Measurements from ENCODE around the gene NKD1.
A peak's percentile ranks its signal among the peaks of the same experiment; 100 is the strongest.

The NKD1 gene

DNA sequence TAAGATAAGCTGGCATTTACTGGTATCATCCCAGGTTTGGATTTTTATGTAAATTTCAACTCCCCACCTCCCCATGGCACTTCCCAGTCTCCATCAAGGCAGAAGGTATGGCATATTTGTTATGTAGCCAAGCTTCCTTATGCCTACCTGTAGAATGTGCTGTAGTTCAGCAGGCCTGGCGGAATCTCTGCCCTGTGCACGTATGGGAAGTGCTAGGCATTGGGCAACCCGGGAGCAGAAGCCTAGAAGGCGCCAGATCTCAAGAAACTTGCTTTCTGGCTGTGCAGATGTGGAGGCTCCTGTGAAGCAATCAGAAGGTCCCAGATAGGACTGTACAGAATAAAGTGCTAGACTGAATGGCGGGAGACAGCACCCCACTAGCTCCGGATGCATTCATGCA lies 68.2 kb downstream of the NKD1 start:
- no peak for DNase-seq

GRCh38 chr16:50616883-50617645 lies 68.9 kb downstream of the NKD1 start:
- no peak for DNase-seq

- DNase-seq: no peak
Measured at GRCh38 chr16:50617646-50618184, 69.5 kb downstream of the NKD1 start.

- no peak for DNase-seq
Measured at GRCh38 chr16:50618238-50618918, 70.2 kb downstream of the NKD1 start.

GRCh38 chr16:50619702-50620491 lies 71.7 kb downstream of the NKD1 start:
- no peak for DNase-seq

DNA sequence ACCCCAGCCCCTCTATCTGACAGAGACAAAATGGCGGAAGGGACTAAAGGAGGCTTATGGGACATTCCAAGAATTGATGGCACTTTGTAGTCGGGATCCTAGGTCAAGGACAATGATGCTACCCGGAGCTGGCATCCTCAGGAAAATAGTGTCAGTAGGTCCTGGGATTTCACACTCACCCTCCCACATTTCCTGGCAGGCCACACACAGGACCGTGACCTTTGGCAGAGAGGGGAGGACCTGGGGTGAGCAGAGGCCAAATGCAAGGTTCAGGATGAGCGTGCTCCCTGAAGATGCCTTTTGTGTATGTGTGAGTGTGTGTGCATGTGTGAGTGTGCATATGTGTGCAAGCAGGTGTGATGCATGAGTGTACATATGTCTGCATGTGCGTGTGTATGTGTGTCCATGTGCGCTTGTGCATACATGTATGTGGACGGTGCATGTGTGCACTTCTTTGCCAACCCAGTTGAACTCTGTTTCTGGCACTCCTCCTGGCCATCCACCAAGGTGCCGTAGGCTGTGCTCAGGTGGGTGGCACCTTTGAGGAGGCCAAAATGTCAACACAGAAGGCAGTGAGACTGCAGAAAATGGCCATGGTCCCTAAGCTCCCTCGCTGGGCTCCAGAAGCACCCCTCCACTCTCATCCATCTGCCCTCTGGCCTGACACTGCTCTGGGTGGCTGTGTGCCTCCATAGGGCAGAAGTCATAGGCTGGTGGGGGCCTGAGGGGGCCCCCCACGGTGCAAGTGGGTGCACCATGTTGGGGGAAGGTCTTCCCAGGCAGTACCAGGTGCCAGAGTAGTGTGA lies 72.7 kb downstream of the NKD1 start:
- no peak for DNase-seq

DNA sequence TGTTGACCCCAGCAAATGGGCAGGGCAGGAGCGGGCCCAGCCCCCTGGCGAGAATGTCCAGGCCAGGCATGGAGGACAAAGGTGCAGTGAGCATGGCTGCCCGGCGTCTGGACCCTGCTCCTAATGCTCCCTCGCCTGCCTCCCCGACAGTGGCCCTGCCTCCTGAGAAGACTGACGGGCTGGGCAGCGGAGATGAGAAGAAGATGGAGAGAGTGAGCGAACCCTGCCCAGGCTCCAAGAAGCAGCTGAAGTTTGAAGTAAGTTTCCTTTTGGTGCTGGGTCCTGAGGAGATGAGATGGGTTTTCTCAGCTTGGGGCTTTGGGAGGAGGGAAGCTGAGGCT lies 73.2 kb downstream of the NKD1 start:
- DNase-seq: no peak

- no peak for DNase-seq
Measured at GRCh38 chr16:50622029-50622428, 73.8 kb downstream of the NKD1 start.

- no peak for DNase-seq
Measured at GRCh38 chr16:50622643-50623369, 74.6 kb downstream of the NKD1 start.

DNA sequence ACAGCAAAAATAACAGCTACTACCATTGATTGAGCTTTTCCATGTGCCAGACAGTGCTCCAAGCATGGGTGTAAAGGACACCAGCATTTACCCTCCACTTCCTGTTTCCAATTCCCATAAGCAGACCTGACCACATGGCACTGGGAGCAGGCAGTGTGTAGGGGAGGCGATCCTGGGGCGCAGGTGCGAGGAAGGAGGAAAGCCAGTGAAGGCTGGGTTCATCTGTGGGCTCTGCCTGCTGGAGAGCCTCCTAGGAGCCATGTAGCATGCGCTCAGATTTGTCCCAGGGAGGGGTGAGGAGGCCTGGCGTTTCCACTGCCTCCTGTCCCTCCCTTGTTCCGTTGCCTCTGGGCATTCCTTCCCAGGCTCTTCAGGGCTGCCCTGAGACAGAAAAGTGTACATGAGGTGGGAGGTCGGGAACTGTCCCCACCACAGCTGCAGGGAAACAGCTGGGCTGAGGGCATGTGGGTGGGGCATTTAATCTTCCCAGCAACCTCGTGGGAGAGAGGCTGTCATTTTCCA lies 76.3 kb downstream of the NKD1 start:
- no peak for DNase-seq

GRCh38 chr16:50625374-50625773 lies 77.2 kb downstream of the NKD1 start:
- no peak for DNase-seq

DNA sequence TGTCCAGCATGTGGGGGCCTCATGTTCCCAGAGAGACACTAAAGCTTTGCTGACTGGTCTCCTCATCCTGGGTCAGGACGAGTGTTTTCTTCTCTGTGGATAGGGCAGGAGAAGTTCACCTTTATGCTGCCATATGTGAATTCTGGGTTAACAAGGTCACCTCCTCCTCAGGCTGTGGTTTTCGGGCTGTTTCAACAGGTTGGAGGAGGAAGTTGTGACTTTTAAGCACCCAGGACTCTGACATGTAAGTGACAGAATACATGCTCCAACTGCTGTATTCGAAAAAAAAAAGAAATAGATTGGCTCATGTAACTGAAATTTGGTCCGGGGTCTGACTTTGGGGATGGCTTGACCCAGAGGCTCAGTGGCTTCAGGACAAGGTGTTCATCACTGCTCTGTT lies 78.7 kb downstream of the NKD1 start:
- no peak for DNase-seq

- DNase-seq: peak; percentile 42 to 44
Measured at GRCh38 chr16:50627419-50627818, 79.2 kb downstream of the NKD1 start.

DNA sequence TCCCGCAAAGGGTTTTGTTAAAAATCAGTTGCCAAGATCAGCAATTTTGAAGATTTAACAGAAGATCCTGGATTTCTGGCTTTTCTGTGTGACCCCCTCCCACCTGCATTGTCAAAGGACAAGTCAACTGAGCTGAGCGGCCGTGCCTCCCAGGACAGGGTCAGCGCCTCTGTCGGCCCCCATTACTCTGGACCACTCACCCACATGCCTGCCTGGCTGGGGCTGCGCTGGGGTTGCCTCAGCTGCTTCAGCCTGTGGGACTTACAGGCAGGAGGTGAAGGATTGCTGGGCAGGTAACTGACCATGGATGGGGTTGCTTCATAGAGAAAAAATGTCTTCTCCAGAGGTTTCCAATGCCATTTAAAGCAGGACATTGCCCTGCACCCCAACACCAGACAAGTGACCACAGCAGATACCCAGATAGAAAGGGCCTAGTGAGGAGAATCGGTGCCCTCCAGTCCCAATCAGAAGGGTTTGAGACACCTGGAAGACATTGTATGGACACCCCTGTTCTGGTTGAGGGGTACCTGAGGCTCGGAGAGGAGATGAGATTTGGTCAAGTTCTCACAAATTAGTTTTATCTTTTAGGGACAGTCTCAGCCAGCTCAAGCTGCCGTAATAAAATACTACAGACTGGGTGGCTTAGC lies 80.1 kb downstream of the NKD1 start:
- DNase-seq: no peak

DNA sequence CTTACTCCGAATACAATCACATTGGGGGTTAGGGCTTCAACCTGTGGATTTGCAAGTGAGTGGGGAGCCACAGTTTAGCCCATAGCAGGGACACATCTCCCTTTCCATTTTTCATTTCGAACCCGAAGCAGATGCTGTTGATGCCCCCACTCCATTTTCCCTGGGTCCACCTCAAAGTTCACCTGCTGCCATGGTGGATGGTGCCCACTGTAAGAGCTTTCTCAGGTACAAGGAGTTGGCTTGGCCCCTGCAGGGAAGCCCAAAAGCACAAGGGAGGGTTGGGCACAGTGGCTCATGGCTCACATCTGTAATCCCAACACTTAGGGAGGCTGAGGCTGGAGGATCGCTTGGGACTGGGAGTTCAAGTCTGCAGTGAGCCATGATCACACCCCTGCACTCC lies 81.1 kb downstream of the NKD1 start:
- no peak for DNase-seq

GRCh38 chr16:50630394-50631020 lies 82.3 kb downstream of the NKD1 start:
- no peak for DNase-seq

- no peak for DNase-seq
Measured at GRCh38 chr16:50631249-50631984, 83.2 kb downstream of the NKD1 start.

GRCh38 chr16:50631985-50632576 lies 83.9 kb downstream of the NKD1 start:
- DNase-seq: no peak
